ENCODE data around the gene IFT43.

IFT43 gene

GRCh38 chr14:76115010-76115422, 129.5 kb downstream of the IFT43 start:
- DNase-seq = no peak

- DNase-seq = peak; percentile 62
These were observed 132.4 kb downstream of the IFT43 start for GRCh38 chr14:76117789-76118484.

DNA sequence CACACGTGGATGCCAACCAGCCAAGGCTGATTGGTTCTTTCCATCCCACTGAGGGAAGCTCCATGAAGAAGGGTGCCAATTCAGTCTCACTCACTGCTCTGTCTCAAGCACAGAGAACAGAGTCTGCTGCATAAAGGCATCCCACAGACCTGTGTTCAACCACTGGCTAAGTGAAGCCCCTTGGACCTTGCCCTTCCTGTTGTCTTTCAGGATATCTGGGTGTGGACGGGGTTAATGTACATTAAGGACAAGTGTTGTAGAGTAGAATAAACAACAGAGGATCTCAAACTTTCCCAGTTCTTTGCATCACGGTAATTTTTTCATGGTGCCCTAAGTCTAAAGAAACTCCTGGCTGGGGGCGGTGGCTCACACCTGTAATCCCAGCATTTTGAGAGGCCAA, 133.0 kb downstream of the IFT43 start:
- no peak for DNase-seq

GRCh38 chr14:76121089-76121748, 135.7 kb downstream of the IFT43 start:
- DNase-seq = no peak

DNA sequence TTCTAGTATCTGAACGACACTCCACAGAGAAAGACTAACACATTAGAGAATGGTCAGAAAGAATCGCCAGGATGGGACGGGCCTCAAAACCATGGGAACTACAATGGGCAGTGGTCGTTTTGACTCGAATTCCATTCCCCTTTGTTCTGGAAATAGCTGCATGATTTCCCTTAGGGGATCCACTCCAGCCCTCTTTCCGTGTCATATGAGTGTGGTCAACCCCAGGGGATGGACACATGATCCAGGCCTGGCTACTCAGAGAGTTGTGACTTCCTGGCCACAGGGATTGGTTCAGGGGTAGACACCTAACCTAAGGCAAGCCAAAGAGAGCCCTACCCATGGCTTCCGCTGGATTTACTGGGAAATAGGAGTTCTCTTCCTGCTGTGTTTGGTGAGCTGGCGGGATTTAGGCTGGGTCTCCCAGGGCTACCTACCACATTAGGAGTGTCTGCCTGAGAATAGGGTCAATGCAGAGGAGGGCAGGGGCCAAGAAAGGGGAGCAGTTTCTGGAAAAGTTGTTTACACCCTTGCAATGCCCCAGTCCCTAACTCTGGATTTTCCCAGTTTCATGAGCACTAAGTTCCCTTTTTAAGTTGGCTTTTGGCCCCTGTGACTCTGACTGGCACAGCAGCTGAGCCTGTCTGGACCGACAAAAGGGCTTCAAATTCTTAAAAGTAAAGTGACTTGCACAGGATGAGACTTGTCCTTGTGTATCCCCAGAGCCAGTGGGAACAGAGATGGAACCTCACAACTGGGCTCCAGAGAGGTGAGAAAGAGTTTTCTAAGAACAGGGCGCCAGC, 138.1 kb downstream of the IFT43 start:
- DNase-seq = no peak

DNA sequence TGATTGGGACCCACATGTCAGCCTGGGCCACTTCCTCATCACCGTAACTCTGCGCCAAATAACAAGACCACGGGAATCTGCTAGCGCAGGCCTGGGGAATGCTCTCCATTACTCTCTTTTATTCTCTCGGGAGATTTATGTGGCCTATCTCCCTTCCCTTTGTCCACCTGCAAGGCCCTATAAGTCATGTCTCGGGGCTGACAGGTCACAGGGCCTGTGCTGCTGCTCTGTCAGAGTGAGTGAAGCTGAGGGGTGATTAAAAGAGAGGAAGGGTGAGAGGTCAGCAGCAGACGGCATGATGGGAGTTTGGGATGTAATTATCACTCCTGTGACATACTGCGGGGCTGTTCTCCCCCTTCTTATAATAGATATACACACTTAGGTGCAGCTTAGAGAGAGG, 139.9 kb downstream of the IFT43 start:
- no peak for DNase-seq

GRCh38 chr14:76126076-76126475, 140.5 kb downstream of the IFT43 start:
- no peak for DNase-seq

DNA sequence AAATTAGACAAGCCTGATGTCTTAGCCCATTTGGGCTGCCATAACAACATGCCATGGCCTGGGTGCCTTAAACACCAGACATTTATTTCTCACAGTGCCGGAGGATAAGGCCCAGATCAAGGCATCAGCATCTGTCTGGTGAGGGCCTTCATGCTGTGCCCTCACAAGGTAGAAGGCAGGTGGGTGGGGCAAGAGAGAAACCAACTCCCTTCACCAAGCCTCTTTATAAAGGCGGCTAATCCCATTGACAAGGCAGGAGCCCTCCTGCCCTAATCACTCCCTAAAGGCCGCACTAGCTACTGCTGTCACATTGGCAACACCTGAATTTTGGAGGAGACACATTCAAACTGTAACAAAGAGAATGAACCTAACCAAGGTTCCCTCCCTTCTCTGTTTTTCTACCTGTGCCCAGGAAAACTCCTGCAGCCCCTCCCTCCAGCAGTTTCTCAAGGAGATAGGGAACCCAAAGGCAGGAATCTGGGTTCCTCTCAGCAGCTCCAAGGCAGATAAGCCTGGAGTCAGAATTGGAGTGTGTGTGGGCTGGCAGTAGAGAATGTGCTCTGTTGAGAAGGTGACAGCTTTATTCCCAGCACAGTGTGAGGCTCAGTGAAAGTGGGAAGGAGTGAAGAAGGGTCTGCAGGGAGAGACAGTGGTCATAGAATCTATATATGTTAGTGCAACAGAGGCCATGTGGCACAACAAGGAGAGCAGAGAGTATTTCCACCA, 144.5 kb downstream of the IFT43 start:
- no peak for DNase-seq

GRCh38 chr14:76131071-76131965, 145.8 kb downstream of the IFT43 start:
- DNase-seq = no peak

GRCh38 chr14:76133103-76133502, 147.5 kb downstream of the IFT43 start:
- DNase-seq = no peak

All from DMS153 (cell line).